Suprapubic skin (tissue), 3 donors: ENCODE results near the gene MEIS1.

Experiments used
- CTCF ChIP-seq, 2 donors: fragments of 200-600 bp in 1 of 2; fragments of 450-650 bp in 1 of 2; sonication (generic) in 1 of 2; IDR thresholded peaks; one replicate each; pipeline ENCODE4 v1.5.1; 2016 to 2019; ENCODE audit warnings: antibody characterized with exemption in 2 of 2, mild to moderate bottlenecking in 1 of 2, moderate library complexity in 1 of 2
- EP300 ChIP-seq: sonication (generic); formaldehyde crosslinking; IDR thresholded peaks from one replicate; pipeline ENCODE4 v1.6.1; 2017; ENCODE audit warnings: antibody characterized with exemption
- POLR2A ChIP-seq, 2 donors: fragments of 450-650 bp; IDR thresholded peaks; one replicate each; pipeline ENCODE4 v1.6.1; 2017; ENCODE audit warnings: antibody characterized with exemption in 2 of 2, mild to moderate bottlenecking in 2 of 2, moderate library complexity in 2 of 2

- no peak for TF ChIP-seq CTCF (IDR thresholded peaks at IDR 0.05)
- TF ChIP-seq EP300, result no peak
- no peak for TF ChIP-seq POLR2A (IDR thresholded peaks at IDR 0.05)
These were observed 96.6 kb downstream of the MEIS1 start for GRCh38 chr2:66531567-66531966.
